ENCODE data around the gene MRPL20.

GRCh38 chr1:1425426-1425752, 18.3 kb upstream of the MRPL20 start:
- TF ChIP-seq CTCF (IDR thresholded peaks at IDR 0.05; ENCODE audit: low read length) (no peak), EZH2 (IDR thresholded peaks at IDR 0.05; ENCODE audit: borderline replicate concordance, low read length) (no peak)

Measured in OCI-LY1 (cell line).